Suprapubic skin (tissue), 4 donors: ENCODE results near the gene MFAP2.

Experiments used
- EP300 ChIP-seq: sonication (generic); formaldehyde crosslinking; IDR thresholded peaks from one replicate; pipeline ENCODE4 v1.6.1; 2017; ENCODE audit warnings: antibody characterized with exemption
- POLR2A ChIP-seq, 2 donors: fragments of 450-650 bp; IDR thresholded peaks; one replicate each; pipeline ENCODE4 v1.6.1; 2017; ENCODE audit warnings: antibody characterized with exemption in 2 of 2, mild to moderate bottlenecking in 2 of 2, moderate library complexity in 2 of 2
- POLR2AphosphoS5 ChIP-seq, 3 donors: sonication (generic); formaldehyde crosslinking; IDR thresholded peaks; one replicate each; pipeline ENCODE4 v1.6.1; 2017; ENCODE audit warnings: antibody characterized with exemption in 3 of 3
- TF ChIP-seq, protein P1 (sequence below), 2 donors: fragments of 200-600 bp in 1 of 2; fragments of 450-650 bp in 1 of 2; sonication (generic) in 1 of 2; IDR thresholded peaks; one replicate each; pipeline ENCODE4 v1.5.1; 2016 to 2019; ENCODE audit warnings: antibody characterized with exemption in 2 of 2, mild to moderate bottlenecking in 1 of 2, moderate library complexity in 1 of 2

- no peak for TF ChIP-seq POLR2A (IDR thresholded peaks at IDR 0.05)
- TF ChIP-seq, protein P1, sequence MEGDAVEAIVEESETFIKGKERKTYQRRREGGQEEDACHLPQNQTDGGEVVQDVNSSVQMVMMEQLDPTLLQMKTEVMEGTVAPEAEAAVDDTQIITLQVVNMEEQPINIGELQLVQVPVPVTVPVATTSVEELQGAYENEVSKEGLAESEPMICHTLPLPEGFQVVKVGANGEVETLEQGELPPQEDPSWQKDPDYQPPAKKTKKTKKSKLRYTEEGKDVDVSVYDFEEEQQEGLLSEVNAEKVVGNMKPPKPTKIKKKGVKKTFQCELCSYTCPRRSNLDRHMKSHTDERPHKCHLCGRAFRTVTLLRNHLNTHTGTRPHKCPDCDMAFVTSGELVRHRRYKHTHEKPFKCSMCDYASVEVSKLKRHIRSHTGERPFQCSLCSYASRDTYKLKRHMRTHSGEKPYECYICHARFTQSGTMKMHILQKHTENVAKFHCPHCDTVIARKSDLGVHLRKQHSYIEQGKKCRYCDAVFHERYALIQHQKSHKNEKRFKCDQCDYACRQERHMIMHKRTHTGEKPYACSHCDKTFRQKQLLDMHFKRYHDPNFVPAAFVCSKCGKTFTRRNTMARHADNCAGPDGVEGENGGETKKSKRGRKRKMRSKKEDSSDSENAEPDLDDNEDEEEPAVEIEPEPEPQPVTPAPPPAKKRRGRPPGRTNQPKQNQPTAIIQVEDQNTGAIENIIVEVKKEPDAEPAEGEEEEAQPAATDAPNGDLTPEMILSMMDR (IDR thresholded peaks at IDR 0.05): no peak
- TF ChIP-seq EP300: no peak
- no peak for TF ChIP-seq POLR2AphosphoS5 (IDR thresholded peaks at IDR 0.05)
Measured at GRCh38 chr1:16977377-16977776, 3.0 kb downstream of the MFAP2 start.
